ENCODE results near the gene SMPDL3B. TPM values are rescaled to one million over a fixed set of nuclear protein-coding genes. Genes with fewer than 3 reads are reported as not detected.
"Not testable (repeated sequence)": the region's sequence is repeated elsewhere in the genome, so short reads cannot be mapped to it uniquely, and the experiment has no call there.

The SMPDL3B gene
- total RNA-seq, 1 experiment from 2014 or later = 2.0 TPM

GRCh38 chr1:27990920-27991537, 56.2 kb downstream of the SMPDL3B start:
- DNase-seq (ENCODE audit: low read depth, low spot score) = no peak
- in situ Hi-C loops (cut with HindIII; ENCODE audit: low pct_unique_long_range_greater_than_20kb, low sequenced_read_pairs) = no loop called here

DNA sequence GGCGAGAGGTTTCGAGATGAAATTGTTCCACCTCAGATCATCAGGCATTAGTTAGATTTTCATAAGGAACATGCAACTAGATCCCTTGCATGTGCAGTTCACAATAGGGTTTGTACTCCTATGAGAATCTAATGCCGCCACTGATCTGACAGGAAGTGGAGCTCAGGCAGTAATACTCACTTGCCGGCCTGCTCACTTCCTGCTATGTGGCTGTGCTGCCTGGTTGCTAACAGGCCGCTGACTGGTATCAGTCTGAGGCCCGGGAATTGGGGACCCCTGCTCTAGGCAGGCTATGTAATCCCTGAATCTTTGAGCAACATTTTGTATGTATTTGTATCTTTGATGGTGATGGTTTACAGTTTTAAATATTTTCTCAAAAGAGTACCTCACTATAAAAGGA, 57.5 kb downstream of the SMPDL3B start:
- DNase-seq (ENCODE audit: low read depth, low spot score) = no peak
- in situ Hi-C loops (cut with HindIII; ENCODE audit: low pct_unique_long_range_greater_than_20kb, low sequenced_read_pairs) = no loop called here

DNA sequence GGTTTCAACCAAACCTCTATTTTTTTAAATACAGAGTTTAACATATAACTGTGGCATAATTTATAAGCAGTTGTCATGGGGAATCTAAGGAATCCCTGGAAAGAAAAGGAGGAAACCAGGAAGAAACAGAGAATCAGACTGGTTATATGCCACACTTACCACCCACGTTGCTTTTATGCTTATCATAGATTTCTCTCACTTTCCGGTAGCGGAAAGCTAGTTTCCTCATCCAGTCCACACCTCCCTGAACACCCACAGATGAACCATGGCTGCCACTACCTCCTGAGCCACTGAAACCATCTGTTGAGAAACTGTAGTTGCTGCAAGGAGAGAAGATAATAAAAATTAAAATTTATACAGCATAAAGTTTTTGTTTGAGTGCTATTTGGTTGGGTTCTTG, 58.4 kb downstream of the SMPDL3B start:
- in situ Hi-C loops (cut with HindIII; ENCODE audit: low pct_unique_long_range_greater_than_20kb, low sequenced_read_pairs) = no loop called here
- DNase-seq (ENCODE audit: low read depth, low spot score) = no peak

DNA sequence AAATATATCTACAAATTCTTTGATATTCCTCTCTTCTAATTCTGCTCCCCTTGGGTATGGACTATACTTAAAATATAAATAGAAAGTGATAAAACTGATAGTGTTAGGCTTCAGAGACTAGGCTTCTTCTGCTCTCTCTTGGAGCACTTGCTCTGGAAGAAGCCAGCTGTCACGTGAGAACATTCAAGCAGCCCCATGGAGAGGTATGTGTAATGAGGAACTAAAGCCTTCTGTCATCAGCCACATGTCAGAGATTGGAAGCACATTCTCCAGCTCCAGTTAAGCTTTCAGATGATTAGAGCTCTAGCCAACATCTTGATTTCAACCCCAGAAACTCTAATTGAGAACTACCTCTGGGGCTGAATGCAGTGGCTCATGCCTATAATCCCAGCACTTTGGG, 59.3 kb downstream of the SMPDL3B start:
- in situ Hi-C loops (cut with HindIII; ENCODE audit: low pct_unique_long_range_greater_than_20kb, low sequenced_read_pairs) = no loop called here

GRCh38 chr1:27994526-27994925, 59.7 kb downstream of the SMPDL3B start:
- in situ Hi-C loops (cut with HindIII; ENCODE audit: low pct_unique_long_range_greater_than_20kb, low sequenced_read_pairs) = not testable (repeated sequence)

More for the DNA sequence above, 59.3 kb downstream of the SMPDL3B start:
- no peak for DNase-seq (ENCODE audit: low read depth, low spot score)

DNA sequence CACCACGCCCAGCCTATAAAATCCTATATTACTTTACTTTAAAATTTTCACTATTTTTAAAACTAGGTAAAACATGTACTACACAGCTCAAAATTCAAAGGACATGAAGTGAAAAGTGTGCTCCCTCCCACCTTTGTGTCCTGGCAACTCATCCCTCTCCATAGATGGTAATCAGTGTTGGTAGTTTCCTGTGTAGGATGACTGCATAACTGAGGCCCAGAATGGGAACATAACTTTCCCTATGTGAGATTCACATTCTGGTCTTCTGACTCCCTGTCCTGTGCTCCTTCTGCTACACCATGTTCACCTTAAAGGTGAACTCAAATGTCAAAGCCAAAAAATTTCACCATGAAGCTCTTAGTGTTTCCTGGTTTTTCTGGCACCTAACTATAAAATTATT, 64.3 kb downstream of the SMPDL3B start:
- DNase-seq (ENCODE audit: low read depth, low spot score) = no peak

More at GRCh38 chr1:27994526-27994925, 59.7 kb downstream of the SMPDL3B start:
- DNase-seq (ENCODE audit: low read depth, low spot score) = not testable (repeated sequence)

GRCh38 chr1:28002600-28002999, 67.8 kb downstream of the SMPDL3B start:
- DNase-seq (ENCODE audit: low read depth, low spot score) = no peak
- in situ Hi-C loops (cut with HindIII; ENCODE audit: low pct_unique_long_range_greater_than_20kb, low sequenced_read_pairs) = no loop called here

More for the DNA sequence above, 64.3 kb downstream of the SMPDL3B start:
- in situ Hi-C loops (cut with HindIII; ENCODE audit: low pct_unique_long_range_greater_than_20kb, low sequenced_read_pairs) = no loop called here

- in situ Hi-C loops (cut with HindIII; ENCODE audit: low pct_unique_long_range_greater_than_20kb, low sequenced_read_pairs); DNase-seq (ENCODE audit: low read depth, low spot score): not testable (repeated sequence)
Measured at GRCh38 chr1:28003117-28003516, 68.3 kb downstream of the SMPDL3B start.

Other genes with a start within 250 kb of the SMPDL3B start
- gene FAM76A, start 209.0 kb upstream of the SMPDL3B start, total RNA-seq (2014; rRNA removed; shearing (Covaris generic)) = 9.8 and 10.1 TPM in 2 replicates
- 29.0 and 30.5 TPM in 2 replicates for gene STX12, start 161.8 kb upstream of the SMPDL3B start, total RNA-seq (2014; rRNA removed; shearing (Covaris generic))
- 38.7 and 41.2 TPM in 2 replicates for gene PPP1R8, start 104.2 kb upstream of the SMPDL3B start, total RNA-seq (2014; rRNA removed; shearing (Covaris generic))
- 63.5 and 66.1 TPM in 2 replicates for gene THEMIS2, start 62.5 kb upstream of the SMPDL3B start, total RNA-seq (2014; rRNA removed; shearing (Covaris generic))
- gene RPA2, start 20.4 kb upstream of the SMPDL3B start, total RNA-seq (2014; rRNA removed; shearing (Covaris generic)) = 50.9 and 51.2 TPM in 2 replicates
- not detected in 2 replicates for gene XKR8, start 25.0 kb downstream of the SMPDL3B start, total RNA-seq (2014; rRNA removed; shearing (Covaris generic))
- gene EYA3, start 153.6 kb downstream of the SMPDL3B start, total RNA-seq (2014; rRNA removed; shearing (Covaris generic)) = 20.9 and 22.6 TPM in 2 replicates
- 0.24 and 0.29 TPM in 2 replicates for gene PTAFR, start 241.7 kb downstream of the SMPDL3B start, total RNA-seq (2014; rRNA removed; shearing (Covaris generic))